ENCODE measurements around the gene EFCAB6. TPM values are rescaled to one million over a fixed set of nuclear protein-coding genes. Genes with fewer than 3 reads are reported as not detected.

EFCAB6 gene
- polyA plus RNA-seq, 4 donors, result 0.34 to 1.9 TPM; not detected in 2

DNA sequence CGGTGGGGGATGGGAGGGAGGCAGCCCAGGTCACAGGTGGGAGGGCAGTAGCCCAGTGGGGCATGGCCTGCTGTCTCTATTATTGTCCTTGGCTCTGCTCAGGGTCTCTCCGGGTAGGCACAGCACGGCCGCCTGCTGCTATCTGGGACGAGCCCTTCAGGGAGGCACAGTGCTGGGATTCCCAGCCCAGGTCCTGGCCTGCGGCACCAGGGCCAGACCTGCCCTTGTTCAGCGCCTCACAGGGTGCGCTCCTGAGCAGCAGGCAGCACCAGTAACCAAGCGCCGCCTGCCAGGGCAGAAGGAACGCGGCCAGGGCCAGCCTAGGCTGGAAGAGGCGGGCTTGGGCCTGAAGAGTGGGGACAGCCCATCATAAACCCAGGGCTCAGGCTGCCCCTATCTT, 249.3 kb downstream of the EFCAB6 start:
- 86 to 89% (median 89%) methylated on average over 11 to 13 of the region's 13 CpGs for WGBS, 3 donors
- FAIRE-seq (no peak), DNase-seq (no peak)
- Histone ChIP-seq H3K4me1 (ENCODE audit: control insufficient read depth in 3 of 3, insufficient read depth in 2 of 3, low read depth in 1 of 3, low read length in 2 of 3) (no peaks in the 10 kb centered on the region), H3K4me3 (ENCODE audit: low read depth in 1 of 3, low read length in 3 of 3) (no peak overlapping the region), H3K36me3 (ENCODE audit: control insufficient read depth in 3 of 3, insufficient read depth in 2 of 3, low read depth in 1 of 3, low read length in 3 of 3) (no peaks in the 10 kb centered on the region), H3K27ac (ENCODE audit: low read depth in 1 of 3, low read length in 2 of 3) (no peak overlapping the region), H3K27me3 (ENCODE audit: control insufficient read depth in 3 of 3, insufficient read depth in 3 of 3, low read length in 3 of 3) (peaks cover 0 to 3% (median 0%) of the 10 kb centered on the region in 3 donors), H3K9me3 (ENCODE audit: control insufficient read depth in 2 of 2, insufficient read depth in 1 of 2, low read depth in 1 of 2, low read length in 1 of 2) (no peaks in the 10 kb centered on the region)

DNA sequence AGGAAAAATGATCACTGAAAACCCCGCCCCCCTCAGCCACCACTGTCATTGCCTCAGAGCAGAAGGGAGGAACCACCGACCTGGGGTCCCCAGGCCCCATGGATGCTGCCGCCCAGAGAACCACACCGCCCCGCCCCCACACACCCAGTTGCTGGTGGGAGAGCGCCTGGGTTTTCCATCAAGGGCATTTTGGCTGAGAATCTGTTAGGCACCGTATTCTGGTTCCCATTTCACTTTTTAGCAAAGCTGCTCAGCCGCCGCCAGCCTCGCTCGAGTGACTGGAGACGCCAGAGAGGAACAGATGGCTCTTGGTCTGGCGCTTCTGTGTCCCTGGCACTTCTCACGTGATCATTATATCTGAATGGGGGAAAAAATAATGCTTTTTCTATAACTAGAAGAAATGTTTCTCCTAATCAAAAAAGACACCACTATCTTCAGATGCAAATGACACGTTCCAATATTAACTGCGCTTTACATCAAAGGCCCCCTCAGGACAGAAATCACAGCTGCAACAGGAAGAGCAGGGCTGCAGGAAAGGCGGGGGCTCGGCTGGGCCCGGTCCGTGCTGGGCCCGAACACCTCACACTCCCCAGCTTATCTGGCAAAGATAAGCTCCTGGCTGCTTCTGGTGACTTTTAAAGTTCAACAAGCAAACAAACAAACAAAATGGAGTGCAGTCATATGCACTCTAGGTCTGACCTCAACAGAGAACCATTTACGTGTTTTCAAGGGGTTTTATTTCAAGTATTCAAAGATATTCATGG, 250.5 kb downstream of the EFCAB6 start:
- Histone ChIP-seq H3K27ac (ENCODE audit: low read depth in 1 of 3, low read length in 2 of 3) (no peak overlapping the region), H3K36me3 (ENCODE audit: control insufficient read depth in 3 of 3, insufficient read depth in 2 of 3, low read depth in 1 of 3, low read length in 3 of 3) (no peaks in the 10 kb centered on the region), H3K4me3 (ENCODE audit: low read depth in 1 of 3, low read length in 3 of 3) (no peak overlapping the region), H3K27me3 (ENCODE audit: control insufficient read depth in 3 of 3, insufficient read depth in 3 of 3, low read length in 3 of 3) (peaks cover 0 to 3% (median 0%) of the 10 kb centered on the region in 3 donors), H3K4me1 (ENCODE audit: control insufficient read depth in 3 of 3, insufficient read depth in 2 of 3, low read depth in 1 of 3, low read length in 2 of 3) (no peaks in the 10 kb centered on the region), H3K9me3 (ENCODE audit: control insufficient read depth in 2 of 2, insufficient read depth in 1 of 2, low read depth in 1 of 2, low read length in 1 of 2) (no peaks in the 10 kb centered on the region)
- 52 to 58% (median 52%) methylated on average over 22 of the region's 22 CpGs for WGBS, 3 donors
- FAIRE-seq, result no peak
- no peak for DNase-seq

DNA sequence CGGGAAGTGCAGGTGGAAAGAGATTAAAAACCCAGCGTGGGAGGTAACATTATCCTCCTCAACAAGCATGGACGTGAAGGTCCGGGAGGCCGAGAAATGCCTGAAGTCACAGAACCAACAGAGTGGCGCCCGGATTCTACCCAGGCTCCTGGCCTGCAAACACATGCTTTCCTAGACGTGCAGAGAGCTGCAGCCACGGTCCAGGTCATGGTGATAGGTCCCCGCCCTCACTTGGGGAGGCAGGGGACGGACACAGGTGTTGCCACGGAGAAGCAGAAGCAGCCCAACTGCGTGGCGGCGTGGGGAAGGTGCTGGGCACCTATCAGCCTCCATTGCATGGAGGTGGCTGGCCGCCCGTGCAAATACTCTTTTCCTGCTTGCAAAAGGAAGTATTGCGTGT, 251.5 kb downstream of the EFCAB6 start:
- no peaks in the 10 kb centered on the region for H3K4me1 ChIP-seq (ENCODE audit: control insufficient read depth in 3 of 3, insufficient read depth in 2 of 3, low read depth in 1 of 3, low read length in 2 of 3)
- H3K4me3 ChIP-seq (ENCODE audit: low read depth in 1 of 3, low read length in 3 of 3), result no peak overlapping the region
- no peak overlapping the region for H3K27ac ChIP-seq (ENCODE audit: low read depth in 1 of 3, low read length in 2 of 3)
- DNase-seq (no peak), FAIRE-seq (no peak)
- WGBS, 3 donors, result 82 to 88% (median 87%) methylated on average over 18 of the region's 18 CpGs
- no peaks in the 10 kb centered on the region for H3K9me3 ChIP-seq (ENCODE audit: control insufficient read depth in 2 of 2, insufficient read depth in 1 of 2, low read depth in 1 of 2, low read length in 1 of 2)
- H3K36me3 ChIP-seq (ENCODE audit: control insufficient read depth in 3 of 3, insufficient read depth in 2 of 3, low read depth in 1 of 3, low read length in 3 of 3), result no peaks in the 10 kb centered on the region
- H3K27me3 ChIP-seq (ENCODE audit: control insufficient read depth in 3 of 3, insufficient read depth in 3 of 3, low read length in 3 of 3), result peaks cover 0 to 3% (median 0%) of the 10 kb centered on the region in 3 donors

DNA sequence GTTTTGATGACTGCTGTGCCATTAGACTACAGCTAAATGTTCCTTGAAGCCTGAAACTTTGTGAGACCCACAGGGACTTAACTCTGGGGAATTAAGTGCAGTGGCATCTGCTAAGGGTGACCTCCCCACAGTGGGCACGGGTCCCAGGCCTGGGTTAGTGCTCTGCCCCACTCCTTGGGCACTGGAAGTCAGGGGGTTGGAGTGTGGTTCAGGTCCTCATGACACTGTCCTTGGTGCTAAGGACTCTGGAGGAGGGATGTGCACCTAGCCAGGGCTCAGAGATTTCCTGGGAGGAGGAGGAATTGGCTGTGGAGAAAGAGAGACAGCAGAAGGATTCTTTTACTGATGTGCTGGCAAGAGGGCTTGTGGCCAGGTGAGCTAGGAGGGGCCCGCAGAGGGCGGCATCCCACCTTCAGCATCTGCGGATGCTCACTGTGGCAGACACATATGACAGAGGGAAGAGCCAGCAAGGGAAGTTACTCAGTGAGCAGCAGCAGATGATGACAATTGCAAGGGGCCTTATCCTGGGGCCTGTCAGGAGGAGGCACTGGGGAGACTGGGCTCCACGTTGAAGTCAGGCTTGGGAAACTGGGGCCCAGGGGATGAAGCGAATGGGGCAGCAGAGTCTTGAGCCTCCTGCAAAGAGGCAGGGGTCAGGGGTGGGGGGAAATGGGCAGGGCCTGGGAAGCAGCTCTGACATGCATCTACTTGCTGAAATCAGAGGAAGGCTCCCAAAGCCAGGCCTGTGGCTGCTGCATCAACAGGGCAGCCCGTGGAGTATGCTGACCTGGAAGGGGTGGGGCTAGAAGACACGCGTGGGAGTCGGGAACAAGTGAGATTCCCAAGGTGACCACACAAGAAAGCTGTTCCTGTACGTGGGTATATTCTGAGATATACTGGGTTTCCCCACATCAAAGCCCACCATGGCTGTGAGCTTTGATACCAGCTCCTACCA, 256.3 kb downstream of the EFCAB6 start:
- H3K9me3 ChIP-seq (ENCODE audit: control insufficient read depth in 2 of 2, insufficient read depth in 1 of 2, low read depth in 1 of 2, low read length in 1 of 2), result no peaks in the 10 kb centered on the region
- no peak overlapping the region for H3K4me3 ChIP-seq (ENCODE audit: low read depth in 1 of 3, low read length in 3 of 3)
- no peaks in the 10 kb centered on the region for H3K4me1 ChIP-seq (ENCODE audit: control insufficient read depth in 3 of 3, insufficient read depth in 2 of 3, low read depth in 1 of 3, low read length in 2 of 3)
- no peak overlapping the region for H3K27ac ChIP-seq (ENCODE audit: low read depth in 1 of 3, low read length in 2 of 3)
- no peaks in the 10 kb centered on the region for H3K36me3 ChIP-seq (ENCODE audit: control insufficient read depth in 3 of 3, insufficient read depth in 2 of 3, low read depth in 1 of 3, low read length in 3 of 3)
- WGBS, 3 donors, result 69 to 76% (median 73%) methylated on average over 11 of the region's 11 CpGs
- FAIRE-seq, result no peak
- DNase-seq, result no peak
- no peaks in the 10 kb centered on the region for H3K27me3 ChIP-seq (ENCODE audit: control insufficient read depth in 3 of 3, insufficient read depth in 3 of 3, low read length in 3 of 3)

DNA sequence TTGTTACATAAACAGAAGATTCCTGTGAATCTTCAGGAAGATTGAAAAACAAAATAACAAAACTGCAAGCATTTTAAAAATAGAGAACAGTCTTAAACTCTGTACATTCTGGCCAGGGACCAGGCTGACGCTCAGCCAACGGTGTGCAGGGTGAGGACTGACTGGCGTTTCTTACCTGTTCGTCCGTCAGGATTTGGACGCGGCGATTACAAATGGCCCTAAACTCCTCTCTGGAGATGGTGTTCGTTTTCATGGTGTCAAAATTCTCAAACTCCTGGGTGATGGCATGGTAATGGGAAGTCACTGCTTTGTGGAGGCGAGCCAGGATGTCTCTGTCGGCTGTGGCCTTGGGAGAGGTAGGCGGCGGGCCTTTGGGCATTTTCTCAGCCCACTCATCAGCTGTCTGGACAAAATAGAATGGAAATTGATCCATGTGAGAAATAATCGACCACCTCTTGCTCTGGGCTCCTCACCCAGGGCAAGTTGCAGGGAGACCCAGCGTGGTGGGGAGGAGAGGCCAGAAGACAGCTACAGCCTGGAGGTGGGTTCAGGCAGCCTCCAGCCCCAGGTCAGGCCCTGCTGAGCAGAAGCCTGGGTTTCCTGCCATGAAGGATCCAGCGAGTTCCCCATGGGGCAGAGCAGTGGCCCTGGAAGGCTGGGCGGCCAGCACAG, 257.3 kb downstream of the EFCAB6 start:
- FAIRE-seq (no peak), DNase-seq (no peak)
- 85 to 90% (median 88%) methylated on average over 17 of the region's 17 CpGs for WGBS, 3 donors
- Histone ChIP-seq H3K27me3 (ENCODE audit: control insufficient read depth in 3 of 3, insufficient read depth in 3 of 3, low read length in 3 of 3) (no peaks in the 10 kb centered on the region), H3K4me3 (ENCODE audit: low read depth in 1 of 3, low read length in 3 of 3) (no peak overlapping the region), H3K27ac (ENCODE audit: low read depth in 1 of 3, low read length in 2 of 3) (no peak overlapping the region), H3K4me1 (ENCODE audit: control insufficient read depth in 3 of 3, insufficient read depth in 2 of 3, low read depth in 1 of 3, low read length in 2 of 3) (no peaks in the 10 kb centered on the region), H3K9me3 (ENCODE audit: control insufficient read depth in 2 of 2, insufficient read depth in 1 of 2, low read depth in 1 of 2, low read length in 1 of 2) (no peaks in the 10 kb centered on the region), H3K36me3 (ENCODE audit: control insufficient read depth in 3 of 3, insufficient read depth in 2 of 3, low read depth in 1 of 3, low read length in 3 of 3) (no peaks in the 10 kb centered on the region)

DNA sequence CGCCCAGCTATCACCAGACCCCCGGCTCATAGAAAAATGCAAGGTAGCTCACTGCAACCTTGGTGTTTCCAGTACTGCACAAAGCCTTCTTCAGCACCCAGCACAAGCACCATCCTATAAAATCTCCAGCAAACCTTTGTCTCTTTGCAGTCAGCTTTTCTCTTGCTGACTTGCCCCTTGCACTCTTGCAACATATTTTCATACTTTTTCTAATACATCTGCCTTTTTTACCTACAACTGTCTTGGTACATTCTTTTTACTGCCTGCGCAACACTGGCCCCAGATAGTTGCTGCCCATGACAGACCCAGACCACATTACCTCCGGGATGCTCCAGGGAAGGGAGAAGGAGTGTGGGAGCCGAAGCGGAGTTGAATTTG, 257.9 kb downstream of the EFCAB6 start:
- H3K27me3 ChIP-seq (ENCODE audit: control insufficient read depth in 3 of 3, insufficient read depth in 3 of 3, low read length in 3 of 3), result no peaks in the 10 kb centered on the region
- DNase-seq, result peak in 1 of 2 donors; percentile 8
- H3K4me3 ChIP-seq (ENCODE audit: low read depth in 1 of 3, low read length in 3 of 3), result no peak overlapping the region
- no peaks in the 10 kb centered on the region for H3K36me3 ChIP-seq (ENCODE audit: control insufficient read depth in 3 of 3, insufficient read depth in 2 of 3, low read depth in 1 of 3, low read length in 3 of 3)
- no peaks in the 10 kb centered on the region for H3K4me1 ChIP-seq (ENCODE audit: control insufficient read depth in 3 of 3, insufficient read depth in 2 of 3, low read depth in 1 of 3, low read length in 2 of 3)
- 77 to 94% (median 87%) methylated on average over 6 of the region's 6 CpGs for WGBS, 3 donors
- H3K27ac ChIP-seq (ENCODE audit: low read depth in 1 of 3, low read length in 2 of 3), result no peak overlapping the region
- FAIRE-seq, result no peak
- no peaks in the 10 kb centered on the region for H3K9me3 ChIP-seq (ENCODE audit: control insufficient read depth in 2 of 2, insufficient read depth in 1 of 2, low read depth in 1 of 2, low read length in 1 of 2)

DNA sequence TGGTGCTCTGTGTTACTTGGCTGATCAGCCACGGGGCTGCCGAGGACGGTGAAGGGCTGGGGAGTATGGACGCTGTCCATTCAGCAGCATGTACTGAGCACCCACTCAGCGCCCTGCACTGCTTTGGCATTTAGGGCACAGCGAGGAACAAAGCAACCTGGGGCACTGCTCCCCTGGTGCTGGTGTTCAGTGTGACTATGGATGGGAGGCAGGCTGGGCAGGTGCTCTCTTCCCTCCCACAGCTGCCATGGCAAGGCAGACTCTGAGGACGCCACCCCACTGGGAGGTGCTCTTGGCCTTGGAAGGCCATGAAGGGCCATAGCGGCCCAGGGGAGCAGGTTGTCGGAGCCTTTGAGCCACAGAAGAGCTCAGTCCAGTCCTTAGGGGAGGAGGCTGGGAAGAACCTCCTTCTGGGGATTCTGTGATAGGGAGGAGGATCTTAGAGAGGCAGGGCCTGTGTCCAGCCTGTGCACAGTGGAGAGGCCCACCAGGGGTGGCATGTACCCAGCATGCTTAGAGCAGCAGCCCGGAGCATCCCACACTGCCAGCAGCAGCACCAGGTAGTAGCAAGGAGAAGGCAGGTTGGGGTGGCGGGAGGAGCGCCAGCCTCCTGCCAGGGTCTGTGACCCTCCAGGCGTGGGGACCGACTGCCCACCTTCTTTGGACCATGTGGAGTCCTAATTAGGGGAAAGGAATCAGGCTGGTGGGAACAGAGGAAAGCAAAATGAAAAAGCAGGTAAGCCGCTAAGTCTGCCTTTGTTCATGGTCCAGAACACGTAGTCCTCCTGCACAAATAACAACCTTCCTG, 258.4 kb downstream of the EFCAB6 start:
- Histone ChIP-seq H3K9me3 (ENCODE audit: control insufficient read depth in 2 of 2, insufficient read depth in 1 of 2, low read depth in 1 of 2, low read length in 1 of 2) (no peaks in the 10 kb centered on the region), H3K36me3 (ENCODE audit: control insufficient read depth in 3 of 3, insufficient read depth in 2 of 3, low read depth in 1 of 3, low read length in 3 of 3) (no peaks in the 10 kb centered on the region), H3K27ac (ENCODE audit: low read depth in 1 of 3, low read length in 2 of 3) (no peak overlapping the region), H3K4me1 (ENCODE audit: control insufficient read depth in 3 of 3, insufficient read depth in 2 of 3, low read depth in 1 of 3, low read length in 2 of 3) (no peaks in the 10 kb centered on the region), H3K4me3 (ENCODE audit: low read depth in 1 of 3, low read length in 3 of 3) (no peak overlapping the region), H3K27me3 (ENCODE audit: control insufficient read depth in 3 of 3, insufficient read depth in 3 of 3, low read length in 3 of 3) (no peaks in the 10 kb centered on the region)
- no peak for FAIRE-seq
- no peak for DNase-seq
- 82 to 90% (median 88%) methylated on average over 16 of the region's 16 CpGs for WGBS, 3 donors

- H3K36me3 ChIP-seq (ENCODE audit: control insufficient read depth in 3 of 3, insufficient read depth in 2 of 3, low read depth in 1 of 3, low read length in 3 of 3), result no peaks in the 10 kb centered on the region
- DNase-seq (no peak), FAIRE-seq (no peak)
- H3K9me3 ChIP-seq (ENCODE audit: control insufficient read depth in 2 of 2, insufficient read depth in 1 of 2, low read depth in 1 of 2, low read length in 1 of 2), result no peaks in the 10 kb centered on the region
- H3K4me1 ChIP-seq (ENCODE audit: control insufficient read depth in 3 of 3, insufficient read depth in 2 of 3, low read depth in 1 of 3, low read length in 2 of 3), result no peaks in the 10 kb centered on the region
- no peak overlapping the region for H3K27ac ChIP-seq (ENCODE audit: low read depth in 1 of 3, low read length in 2 of 3)
- no peaks in the 10 kb centered on the region for H3K27me3 ChIP-seq (ENCODE audit: control insufficient read depth in 3 of 3, insufficient read depth in 3 of 3, low read length in 3 of 3)
- H3K4me3 ChIP-seq (ENCODE audit: low read depth in 1 of 3, low read length in 3 of 3), result no peak overlapping the region
- WGBS, 3 donors, result 82 to 84% (median 83%) methylated on average over 6 of the region's 6 CpGs
Observed at GRCh38 chr22:43550672-43551071, 261.4 kb downstream of the EFCAB6 start.
